Measurements from ENCODE around the gene TMEM87A. TPM values are rescaled to one million over a fixed set of nuclear protein-coding genes. Genes with fewer than 3 reads are reported as not detected.
A peak's percentile ranks its signal among the peaks of the same experiment; 100 is the strongest.

The TMEM87A gene
- total and polyA plus RNA-seq, 10 donors = 13.4 to 48.3 (median 40.9) TPM

- no peak for DNase-seq
- no peaks in the 10 kb centered on the region for H3K4me1 ChIP-seq
- H3K9me3 ChIP-seq = no peaks in the 10 kb centered on the region
- H3K27me3 ChIP-seq (replicated peaks in 1 of 7) = no peaks in the 10 kb centered on the region
- intact Hi-C loops (cut with DNase I; ENCODE audit: low total_unique reads) = no loop called here
- H3K27ac ChIP-seq = no peak overlapping the region
- H3K36me3 ChIP-seq = peaks cover 6 to 82% (median 49%) of the 10 kb centered on the region in 6 donors
- TF ChIP-seq POLR2AphosphoS5 (IDR thresholded peaks at IDR 0.05) (no peak), POLR2A (IDR thresholded peaks at IDR 0.05) (no peak)
- TF ChIP-seq, protein P1, sequence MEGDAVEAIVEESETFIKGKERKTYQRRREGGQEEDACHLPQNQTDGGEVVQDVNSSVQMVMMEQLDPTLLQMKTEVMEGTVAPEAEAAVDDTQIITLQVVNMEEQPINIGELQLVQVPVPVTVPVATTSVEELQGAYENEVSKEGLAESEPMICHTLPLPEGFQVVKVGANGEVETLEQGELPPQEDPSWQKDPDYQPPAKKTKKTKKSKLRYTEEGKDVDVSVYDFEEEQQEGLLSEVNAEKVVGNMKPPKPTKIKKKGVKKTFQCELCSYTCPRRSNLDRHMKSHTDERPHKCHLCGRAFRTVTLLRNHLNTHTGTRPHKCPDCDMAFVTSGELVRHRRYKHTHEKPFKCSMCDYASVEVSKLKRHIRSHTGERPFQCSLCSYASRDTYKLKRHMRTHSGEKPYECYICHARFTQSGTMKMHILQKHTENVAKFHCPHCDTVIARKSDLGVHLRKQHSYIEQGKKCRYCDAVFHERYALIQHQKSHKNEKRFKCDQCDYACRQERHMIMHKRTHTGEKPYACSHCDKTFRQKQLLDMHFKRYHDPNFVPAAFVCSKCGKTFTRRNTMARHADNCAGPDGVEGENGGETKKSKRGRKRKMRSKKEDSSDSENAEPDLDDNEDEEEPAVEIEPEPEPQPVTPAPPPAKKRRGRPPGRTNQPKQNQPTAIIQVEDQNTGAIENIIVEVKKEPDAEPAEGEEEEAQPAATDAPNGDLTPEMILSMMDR (IDR thresholded peaks at IDR 0.05 in 8 of 11, conservative IDR thresholded peaks at IDR 0.05 in 3 of 11) = no peak
- no peak overlapping the region for H3K4me3 ChIP-seq
- 87 to 93% (median 92%) methylated on average over 1 of the region's 1 CpG for WGBS, 5 donors
Observed at GRCh38 chr15:42240823-42241222, 32.4 kb downstream of the TMEM87A start.

DNA sequence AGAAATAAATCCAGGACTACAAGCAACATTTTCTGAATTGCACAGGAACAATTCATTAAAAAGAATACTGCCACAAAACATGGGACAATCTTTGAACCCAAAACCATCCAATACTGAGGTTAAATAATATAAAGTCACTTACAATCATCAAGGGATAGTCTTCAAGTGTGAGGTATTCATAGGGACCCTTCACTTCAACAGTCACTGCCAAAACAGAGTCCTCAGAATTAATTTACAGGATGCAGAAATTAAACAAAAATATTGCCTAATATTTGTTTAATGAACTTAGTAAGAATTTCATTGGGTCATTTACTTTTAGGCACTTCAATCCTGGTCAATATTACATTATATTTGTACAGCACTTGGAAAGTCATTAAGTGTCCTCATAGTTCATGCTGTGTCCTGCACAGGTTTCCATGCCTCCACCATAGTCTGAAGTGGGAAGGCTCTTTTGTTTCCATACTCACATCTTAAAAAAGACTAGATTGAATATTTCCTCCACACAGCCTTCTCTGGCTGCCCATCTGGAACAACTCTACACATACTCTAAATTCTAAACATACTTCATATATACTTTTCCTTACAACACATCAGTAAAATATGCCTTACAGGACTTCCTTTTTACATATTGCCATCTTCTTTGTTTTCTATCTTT lies 33.6 kb downstream of the TMEM87A start:
- H3K9me3 ChIP-seq = no peaks in the 10 kb centered on the region
- no peaks in the 10 kb centered on the region for H3K4me1 ChIP-seq
- intact Hi-C loops (cut with DNase I; ENCODE audit: low total_unique reads) = no loop called here
- no peak overlapping the region for H3K27ac ChIP-seq
- peaks cover 6 to 94% (median 59%) of the 10 kb centered on the region in 6 donors for H3K36me3 ChIP-seq
- TF ChIP-seq, protein P1 (IDR thresholded peaks at IDR 0.05 in 8 of 11, conservative IDR thresholded peaks at IDR 0.05 in 3 of 11) = no peak
- no peak for TF ChIP-seq POLR2A (IDR thresholded peaks at IDR 0.05)
- TF ChIP-seq POLR2AphosphoS5 (IDR thresholded peaks at IDR 0.05) = no peak
- DNase-seq = no peak
- no peaks in the 10 kb centered on the region for H3K27me3 ChIP-seq (replicated peaks in 1 of 7)
- H3K4me3 ChIP-seq = no peak overlapping the region

GRCh38 chr15:42233107-42233506 lies 40.1 kb downstream of the TMEM87A start:
- intact Hi-C loops (cut with DNase I; ENCODE audit: low total_unique reads) = no loop called here
- no peaks in the 10 kb centered on the region for H3K27me3 ChIP-seq (replicated peaks in 1 of 7)
- 57 to 89% (median 61%) methylated on average over 2 of the region's 2 CpGs for WGBS, 5 donors
- H3K9me3 ChIP-seq = no peaks in the 10 kb centered on the region
- no peak overlapping the region for H3K4me3 ChIP-seq
- no peak for DNase-seq
- no peaks in the 10 kb centered on the region for H3K4me1 ChIP-seq
- peaks cover 6 to 100% (median 80%) of the 10 kb centered on the region in 6 donors for H3K36me3 ChIP-seq
- H3K27ac ChIP-seq = peak overlapping the region in 1 of 8 donors; percentile 10
- TF ChIP-seq POLR2A (IDR thresholded peaks at IDR 0.05) (no peak), POLR2AphosphoS5 (IDR thresholded peaks at IDR 0.05) (no peak)
- TF ChIP-seq, protein P1 (IDR thresholded peaks at IDR 0.05 in 8 of 11, conservative IDR thresholded peaks at IDR 0.05 in 3 of 11) = no peak

DNA sequence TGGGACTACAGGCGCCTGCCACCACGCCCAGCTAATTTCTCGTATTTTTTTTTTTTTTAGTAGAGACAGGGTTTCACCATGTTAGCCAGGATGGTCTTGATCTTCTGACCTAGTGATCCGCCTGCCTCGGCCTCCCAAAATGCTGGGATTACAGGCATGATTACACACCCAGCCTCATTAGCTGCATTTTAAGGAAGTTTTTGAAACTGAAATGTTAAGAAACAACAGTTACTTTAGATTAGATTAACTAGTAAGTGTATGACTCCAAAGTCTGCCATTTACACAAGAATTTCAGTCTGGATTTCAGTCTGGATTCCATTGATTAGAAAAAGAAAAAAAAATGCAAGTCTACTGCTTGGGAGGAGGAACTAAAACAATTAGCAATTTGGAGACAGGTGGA lies 40.6 kb downstream of the TMEM87A start:
- 59 to 76% (median 70%) methylated on average over 5 of the region's 5 CpGs for WGBS, 5 donors
- Histone ChIP-seq H3K36me3 (peaks cover 6 to 100% (median 80%) of the 10 kb centered on the region in 6 donors), H3K27ac (peak overlapping the region in 1 of 8 donors; percentile 10), H3K27me3 (replicated peaks in 1 of 7) (no peaks in the 10 kb centered on the region), H3K4me3 (no peak overlapping the region), H3K9me3 (no peaks in the 10 kb centered on the region), H3K4me1 (no peaks in the 10 kb centered on the region)
- intact Hi-C loops (cut with DNase I; ENCODE audit: low total_unique reads) = no loop called here
- no peak for DNase-seq
- TF ChIP-seq POLR2A (IDR thresholded peaks at IDR 0.05) (no peak), POLR2AphosphoS5 (IDR thresholded peaks at IDR 0.05) (no peak)
- TF ChIP-seq, protein P1 (IDR thresholded peaks at IDR 0.05 in 8 of 11, conservative IDR thresholded peaks at IDR 0.05 in 3 of 11) = no peak

Measured in spleen (tissue), 11 donors.